Limb (tissue), 2 donors: ENCODE results near the gene CARS1.
"Not testable (repeated sequence)": the region's sequence is repeated elsewhere in the genome, so short reads cannot be mapped to it uniquely, and the experiment has no call there.

Experiments
- DNase-seq, 2 donors: peaks; one replicate each; pipeline ENCODE4 v3.0.0-alpha.2; 2016; ENCODE audit errors: extremely low spot score in 2 of 2

The CARS1 gene

GRCh38 chr11:3063432-3063831, 6.2 kb upstream of the CARS1 start:
- not testable (repeated sequence) for DNase-seq

- DNase-seq, result no peak
These were observed 3.3 kb upstream of the CARS1 start for GRCh38 chr11:3060436-3061025.

- DNase-seq, result no peak
These were observed 1.8 kb upstream of the CARS1 start for GRCh38 chr11:3058753-3059664.

GRCh38 chr11:3056296-3057068, 741 bp downstream of the CARS1 start:
- DNase-seq, result no peak

GRCh38 chr11:3055891-3056290, 1.3 kb downstream of the CARS1 start:
- DNase-seq, result no peak

GRCh38 chr11:3052567-3052966, 4.7 kb downstream of the CARS1 start:
- no peak for DNase-seq

- DNase-seq, result no peak
These were observed 5.1 kb downstream of the CARS1 start for GRCh38 chr11:3052109-3052479.

- DNase-seq, result no peak
These were observed 5.8 kb downstream of the CARS1 start for GRCh38 chr11:3051196-3052108.

GRCh38 chr11:3050386-3051195, 6.6 kb downstream of the CARS1 start:
- no peak for DNase-seq

GRCh38 chr11:3049430-3050243, 7.6 kb downstream of the CARS1 start:
- DNase-seq, result no peak

GRCh38 chr11:3047637-3048036, 9.6 kb downstream of the CARS1 start:
- no peak for DNase-seq

- DNase-seq, result no peak
These were observed 10.6 kb downstream of the CARS1 start for GRCh38 chr11:3046641-3047040.

GRCh38 chr11:3046190-3046589, 11.0 kb downstream of the CARS1 start:
- no peak for DNase-seq

- no peak for DNase-seq
These were observed 12.3 kb downstream of the CARS1 start for GRCh38 chr11:3044915-3045314.

- DNase-seq, result no peak
These were observed 13.2 kb downstream of the CARS1 start for GRCh38 chr11:3044004-3044403.

- no peak for DNase-seq
These were observed 13.8 kb downstream of the CARS1 start for GRCh38 chr11:3043315-3043871.

- DNase-seq, result no peak
These were observed 14.5 kb downstream of the CARS1 start for GRCh38 chr11:3042496-3043314.

- DNase-seq, result no peak
These were observed 15.4 kb downstream of the CARS1 start for GRCh38 chr11:3041699-3042441.
